ENCODE measurements around the gene RPIA.
"Not testable (repeated sequence)": the region's sequence is repeated elsewhere in the genome, so short reads cannot be mapped to it uniquely, and the experiment has no call there.

Gene RPIA

GRCh38 chr2:88691339-88692183 lies at the start of gene RPIA:
TSS of gene RPIA (plus strand) at chr2:88691673. CDS start at chr2:88691699, 26 bp downstream.
- TF ChIP-seq CTCF (IDR thresholded peaks at IDR 0.05), result peak; percentile 93
- no peaks in the 10 kb centered on the region for H3K36me3 ChIP-seq
- H3K4me3 ChIP-seq (ENCODE audit: low read depth in 1 of 2, low read length in 1 of 2), result peak within 1 kb of the TSS; percentile 81 to 87
- H3K27me3 ChIP-seq, result no peaks in the 10 kb centered on the region
- H3K27ac ChIP-seq, result peak within 1 kb of the TSS; percentile 78
- no peaks in the 10 kb centered on the region for H3K9me3 ChIP-seq
- H3K4me1 ChIP-seq (ENCODE audit: control insufficient read depth in 1 of 2, insufficient read depth in 1 of 2, low read depth in 1 of 2, low read length in 1 of 2), result peaks cover 56 to 57% of the 10 kb centered on the region in 2 experiments

GRCh38 chr2:88642278-88642677 lies 49.2 kb upstream of the RPIA start:
- Histone ChIP-seq H3K27ac (no peak overlapping the region), H3K9me3 (no peaks in the 10 kb centered on the region), H3K4me1 (ENCODE audit: control insufficient read depth in 1 of 2, insufficient read depth in 1 of 2, low read depth in 1 of 2, low read length in 1 of 2) (no peaks in the 10 kb centered on the region), H3K27me3 (no peaks in the 10 kb centered on the region), H3K4me3 (ENCODE audit: low read depth in 1 of 2, low read length in 1 of 2) (no peak overlapping the region), H3K36me3 (no peaks in the 10 kb centered on the region)
- no peak for TF ChIP-seq CTCF (IDR thresholded peaks at IDR 0.05)

- not testable (repeated sequence) for H3K27ac ChIP-seq; H3K4me3 ChIP-seq (ENCODE audit: low read depth in 1 of 2, low read length in 1 of 2); H3K9me3 ChIP-seq; H3K4me1 ChIP-seq (ENCODE audit: control insufficient read depth in 1 of 2, insufficient read depth in 1 of 2, low read depth in 1 of 2, low read length in 1 of 2); H3K36me3 ChIP-seq; H3K27me3 ChIP-seq
Observed at GRCh38 chr2:88645291-88645882, 46.1 kb upstream of the RPIA start.

- Histone ChIP-seq H3K9me3 (no peaks in the 10 kb centered on the region), H3K4me3 (ENCODE audit: low read depth in 1 of 2, low read length in 1 of 2) (no peak overlapping the region), H3K27ac (no peak overlapping the region), H3K4me1 (ENCODE audit: control insufficient read depth in 1 of 2, insufficient read depth in 1 of 2, low read depth in 1 of 2, low read length in 1 of 2) (no peaks in the 10 kb centered on the region), H3K27me3 (no peaks in the 10 kb centered on the region), H3K36me3 (no peaks in the 10 kb centered on the region)
- no peak for TF ChIP-seq CTCF (IDR thresholded peaks at IDR 0.05)
Observed at GRCh38 chr2:88651646-88652045, 39.8 kb upstream of the RPIA start.

- no peaks in the 10 kb centered on the region for H3K9me3 ChIP-seq
- no peak overlapping the region for H3K4me3 ChIP-seq (ENCODE audit: low read depth in 1 of 2, low read length in 1 of 2)
- H3K27ac ChIP-seq, result no peak overlapping the region
- no peaks in the 10 kb centered on the region for H3K27me3 ChIP-seq
- TF ChIP-seq CTCF (IDR thresholded peaks at IDR 0.05), result no peak
- no peaks in the 10 kb centered on the region for H3K4me1 ChIP-seq (ENCODE audit: control insufficient read depth in 1 of 2, insufficient read depth in 1 of 2, low read depth in 1 of 2, low read length in 1 of 2)
- no peaks in the 10 kb centered on the region for H3K36me3 ChIP-seq
Observed at GRCh38 chr2:88654714-88655113, 36.8 kb upstream of the RPIA start.

- TF ChIP-seq CTCF (IDR thresholded peaks at IDR 0.05), result no peak
- Histone ChIP-seq H3K27me3 (no peaks in the 10 kb centered on the region), H3K36me3 (no peaks in the 10 kb centered on the region), H3K9me3 (no peaks in the 10 kb centered on the region), H3K4me1 (ENCODE audit: control insufficient read depth in 1 of 2, insufficient read depth in 1 of 2, low read depth in 1 of 2, low read length in 1 of 2) (no peaks in the 10 kb centered on the region), H3K27ac (no peak overlapping the region), H3K4me3 (ENCODE audit: low read depth in 1 of 2, low read length in 1 of 2) (no peak overlapping the region)
Observed at GRCh38 chr2:88656690-88657089, 34.8 kb upstream of the RPIA start.
